GM21717 (cell line): ENCODE results near the gene HYAL4.
"Not testable (repeated sequence)": the region's sequence is repeated elsewhere in the genome, so short reads cannot be mapped to it uniquely, and the experiment has no call there.

Source experiments
- ATAC-seq: cut with Tn5 transposase; IDR thresholded peaks from one replicate; pipeline ENCODE4 v1.9.1; 2021; ENCODE audit warnings: mild to moderate bottlenecking, moderate library complexity; ENCODE audit not compliant: unreplicated experiment

The HYAL4 gene

GRCh38 chr7:123844712-123845219, at the start of gene HYAL4:
Gene HYAL4 (plus strand): TSS chr7:123845169. CDS start chr7:123868274, 23,105 bp downstream.
- ATAC-seq: no peak

- ATAC-seq: no peak
Measured at GRCh38 chr7:123795917-123796316, 49.1 kb upstream of the HYAL4 start.

DNA sequence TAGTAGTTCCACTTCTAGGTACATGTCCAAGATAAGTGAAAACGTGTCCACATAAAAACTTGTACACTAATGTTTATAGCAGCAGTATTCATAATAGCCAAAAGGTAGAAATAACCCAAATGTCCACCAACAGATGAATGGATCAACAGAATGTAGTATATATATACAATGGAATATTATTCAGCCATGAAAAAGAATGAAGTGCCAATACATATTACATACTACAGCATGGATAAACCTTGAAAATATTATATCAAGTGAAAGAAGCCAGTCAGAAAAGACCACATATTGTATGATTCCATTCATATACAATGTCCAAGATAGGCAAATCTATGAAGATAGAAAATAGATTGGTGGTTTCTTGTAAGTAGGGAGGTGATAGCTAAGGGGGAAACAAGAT, 48.4 kb upstream of the HYAL4 start:
- ATAC-seq: no peak

- ATAC-seq: no peak
Measured at GRCh38 chr7:123797673-123798531, 47.1 kb upstream of the HYAL4 start.

DNA sequence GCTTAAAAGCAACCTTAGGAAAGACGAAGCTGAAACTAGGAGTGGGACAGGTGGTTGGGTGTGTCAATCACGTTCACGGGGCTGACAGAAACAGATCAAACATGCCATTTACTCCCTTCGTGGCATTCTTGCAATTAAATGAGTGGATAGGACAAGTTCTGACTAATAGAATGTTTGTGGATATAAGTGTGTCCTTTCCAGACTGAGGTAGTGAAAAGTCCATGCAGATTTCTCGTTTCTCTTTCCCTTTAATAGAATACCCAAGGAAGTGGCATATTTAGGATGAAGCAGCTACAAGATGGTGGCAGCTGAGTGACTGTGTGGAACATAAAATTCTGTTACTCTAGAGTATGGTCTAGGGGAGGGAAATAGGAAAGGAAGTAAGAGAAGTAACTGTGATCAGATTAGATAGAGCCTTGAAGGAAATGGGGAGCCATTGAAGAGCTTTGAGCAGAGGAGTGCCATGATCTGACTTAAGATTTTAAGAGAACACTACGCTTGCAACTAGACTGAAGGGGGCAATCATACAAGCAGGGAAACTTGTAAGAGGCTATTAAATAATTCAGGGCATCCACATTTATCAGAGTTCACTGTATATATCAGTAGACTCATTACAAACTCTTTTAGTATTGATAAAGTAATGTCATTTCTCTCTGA, 46.3 kb upstream of the HYAL4 start:
- ATAC-seq: no peak

- no peak for ATAC-seq
Measured at GRCh38 chr7:123802249-123802648, 42.7 kb upstream of the HYAL4 start.

DNA sequence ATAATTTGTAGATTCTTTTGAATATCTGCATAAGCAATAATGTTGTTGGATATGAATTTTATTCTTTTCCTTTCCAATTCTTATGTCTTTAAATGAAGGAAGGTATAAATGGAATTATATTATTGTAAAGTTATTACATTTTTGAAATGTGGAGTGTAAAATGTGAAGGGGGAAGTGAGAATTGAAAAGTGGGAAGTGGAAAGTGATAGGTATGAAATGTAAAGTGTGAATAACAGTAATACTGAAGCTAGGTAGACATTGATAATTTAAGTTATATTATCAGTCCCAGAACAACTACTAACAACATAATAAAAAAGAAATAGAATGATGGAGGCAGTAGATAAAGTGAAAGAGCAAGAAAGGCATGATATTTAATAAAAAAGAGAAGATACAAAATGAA, 39.7 kb upstream of the HYAL4 start:
- ATAC-seq: no peak

DNA sequence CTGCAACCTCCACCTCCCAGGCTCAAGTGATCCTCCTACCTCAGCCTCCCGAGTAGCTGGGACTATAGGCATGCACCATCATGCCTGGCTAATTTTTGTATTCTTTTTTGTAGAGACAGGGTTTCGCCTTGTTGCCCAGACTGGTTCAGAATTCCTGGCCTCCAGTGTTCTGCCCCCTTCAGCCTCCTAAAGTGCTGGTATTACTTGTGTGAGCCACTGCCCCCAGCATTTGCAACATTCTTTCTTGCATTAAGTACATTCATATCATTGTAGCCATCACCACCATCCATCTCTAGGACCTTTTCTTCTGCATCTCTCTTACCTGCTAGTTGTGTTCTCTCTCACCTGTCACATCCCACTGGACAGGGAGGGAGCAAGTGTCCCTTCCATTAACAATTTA, 35.5 kb upstream of the HYAL4 start:
- ATAC-seq: no peak

- ATAC-seq: no peak
Measured at GRCh38 chr7:123811056-123811455, 33.9 kb upstream of the HYAL4 start.

- no peak for ATAC-seq
Measured at GRCh38 chr7:123816916-123817315, 28.1 kb upstream of the HYAL4 start.

GRCh38 chr7:123819001-123819400, 26.0 kb upstream of the HYAL4 start:
- no peak for ATAC-seq

DNA sequence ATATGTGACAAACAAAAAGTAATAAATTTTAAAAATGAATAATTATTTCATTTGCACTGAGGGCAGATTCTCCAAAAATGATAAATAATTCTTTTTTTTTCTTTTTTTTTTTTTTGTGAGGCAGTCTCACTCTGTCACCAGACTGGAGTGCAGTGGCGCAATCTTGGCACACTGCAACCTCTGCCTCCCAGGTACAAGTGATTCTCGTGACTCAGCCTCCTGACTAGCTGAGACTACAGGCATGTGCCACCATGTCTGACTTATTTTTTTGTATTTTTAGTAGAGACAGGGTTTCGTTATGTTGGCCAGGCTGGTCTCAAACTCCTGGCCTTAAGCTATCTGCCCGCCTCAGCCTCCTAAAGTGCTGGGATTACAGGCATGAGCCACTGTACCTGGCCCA, 25.2 kb upstream of the HYAL4 start:
- ATAC-seq: not testable (repeated sequence)

DNA sequence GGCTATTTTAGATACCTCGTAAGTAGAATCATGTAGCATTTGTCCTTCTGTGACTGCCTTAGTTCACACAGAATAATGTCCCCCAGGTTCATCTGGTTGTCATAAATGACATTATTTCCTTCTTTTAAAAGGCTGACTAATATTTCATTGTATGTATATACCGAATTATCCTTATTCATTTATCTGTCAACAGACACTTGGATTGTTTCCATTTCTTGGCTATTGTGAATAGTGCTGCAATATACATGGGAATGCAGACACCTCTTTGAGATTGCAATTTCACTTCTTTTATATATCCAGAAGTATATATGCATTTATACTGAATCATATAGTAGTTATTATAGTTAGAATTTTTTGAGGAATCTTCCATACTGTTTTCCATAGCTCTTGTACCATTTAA, 24.1 kb upstream of the HYAL4 start:
- ATAC-seq: no peak

DNA sequence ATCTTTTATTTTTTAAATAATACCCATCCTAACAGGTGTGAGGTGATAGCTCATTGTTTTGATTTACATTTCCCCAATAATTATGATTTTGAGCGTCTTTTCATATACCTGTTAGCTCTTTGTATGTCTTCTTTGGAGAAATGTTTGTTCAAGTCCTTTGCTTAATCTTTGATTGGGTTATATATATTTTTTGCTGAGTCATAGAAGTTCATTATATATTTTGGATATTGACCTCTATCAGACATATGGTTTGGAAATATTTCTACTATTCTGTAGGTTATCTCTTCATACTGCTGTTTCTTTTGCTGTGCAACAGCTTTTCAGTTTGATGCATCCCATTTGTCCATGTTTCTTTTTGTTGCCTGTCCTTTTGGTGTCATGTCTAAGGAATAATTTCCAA, 23.6 kb upstream of the HYAL4 start:
- ATAC-seq: no peak

DNA sequence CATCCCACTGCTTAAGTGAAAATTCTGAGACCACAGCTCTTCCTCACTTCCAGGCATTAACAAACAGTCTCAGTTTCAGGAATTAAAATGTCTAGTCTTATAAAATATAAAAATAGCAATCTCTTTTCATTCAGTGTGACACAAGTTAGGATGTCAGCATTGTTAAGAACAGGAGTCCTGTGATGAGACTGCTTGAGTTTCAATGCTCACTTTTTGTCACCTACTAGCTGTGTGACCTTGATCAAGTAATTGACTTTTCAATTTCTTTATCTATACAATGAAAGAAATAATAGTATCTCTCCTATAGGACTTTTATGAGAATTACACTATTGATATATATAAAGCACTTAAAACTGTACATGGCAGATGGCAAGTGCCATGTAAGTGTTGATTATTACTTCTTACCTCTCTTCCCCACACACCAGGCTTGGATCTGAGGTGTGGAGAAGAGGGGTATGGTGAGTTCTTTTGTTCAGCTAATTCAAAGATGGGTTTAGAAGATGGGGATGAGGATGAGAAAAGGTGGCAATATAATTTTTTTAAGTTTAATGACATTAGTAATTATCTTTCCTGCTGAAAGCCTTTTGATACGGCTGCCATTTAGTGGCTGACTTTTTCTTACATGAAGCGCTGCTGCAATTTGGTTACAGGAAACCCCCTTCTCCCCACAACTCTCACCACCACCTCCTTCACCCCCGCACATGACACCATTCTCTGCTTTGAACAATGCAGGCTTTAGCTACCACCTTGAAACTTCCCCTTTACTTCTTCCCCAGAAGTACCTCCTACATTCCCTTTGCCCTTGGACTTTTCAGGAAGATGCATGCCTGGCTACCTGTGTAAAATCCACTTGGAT, 20.8 kb upstream of the HYAL4 start:
- ATAC-seq: peak; percentile 98

GRCh38 chr7:123824754-123825067, 20.3 kb upstream of the HYAL4 start:
- ATAC-seq: peak; percentile 39

DNA sequence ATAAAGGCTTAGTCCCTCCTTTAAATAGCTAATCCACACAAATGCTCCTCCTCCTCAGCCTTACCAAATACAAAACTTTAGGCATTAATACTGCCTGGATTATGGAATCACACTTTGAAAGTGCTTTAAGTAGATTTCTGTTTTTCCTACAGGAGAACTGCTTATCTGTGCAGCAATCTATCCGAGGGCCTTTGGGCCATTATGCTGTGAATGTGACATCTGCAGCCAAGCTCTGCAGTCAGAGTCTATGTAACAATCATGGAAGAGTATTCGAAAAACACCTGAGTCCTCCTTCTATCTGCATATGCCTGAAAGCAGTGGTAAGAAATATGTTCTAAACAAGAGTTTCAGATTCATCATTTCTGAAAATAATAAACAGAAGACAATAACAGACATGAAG, 16.2 kb upstream of the HYAL4 start:
- ATAC-seq: no peak

- ATAC-seq: no peak
Measured at GRCh38 chr7:123836656-123837055, 8.3 kb upstream of the HYAL4 start.

DNA sequence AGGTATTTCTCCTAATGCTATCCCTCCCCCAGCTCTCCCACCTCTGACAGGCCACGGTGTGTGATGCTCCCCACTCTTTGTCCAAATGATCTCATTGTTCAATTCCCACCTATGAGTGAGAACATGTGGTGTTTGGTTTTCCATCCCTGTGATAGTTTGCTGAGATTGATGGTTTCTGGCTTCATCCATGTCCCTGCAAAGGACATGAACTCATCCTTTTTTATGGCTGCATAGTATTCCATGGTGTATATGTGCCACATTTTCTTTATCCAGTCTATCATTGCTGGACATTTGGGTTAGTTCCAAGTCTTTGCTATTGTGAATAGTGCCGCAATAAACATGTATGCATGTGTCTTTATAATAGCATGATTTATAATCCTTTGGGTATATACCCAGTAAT, 5.9 kb upstream of the HYAL4 start:
- not testable (repeated sequence) for ATAC-seq

DNA sequence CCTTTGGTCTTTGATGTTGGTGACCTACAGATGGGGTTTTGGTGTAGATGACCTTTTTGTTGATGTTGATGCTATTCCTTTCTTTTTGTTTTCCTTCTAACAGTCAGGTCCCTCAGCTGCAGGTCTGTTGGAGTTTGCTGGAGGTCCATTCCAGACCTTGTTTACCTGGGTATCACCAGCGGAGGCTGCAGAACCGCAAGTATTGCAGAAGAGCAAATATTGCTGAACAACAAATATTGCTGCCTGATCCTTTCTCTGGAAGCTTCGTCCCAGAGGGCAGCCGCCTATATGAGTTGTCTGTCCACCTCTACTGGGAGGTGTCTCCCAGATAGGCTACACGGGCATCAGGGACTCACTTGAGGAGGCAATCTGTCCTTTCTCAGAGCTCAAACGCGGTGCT, 827 bp upstream of the HYAL4 start:
- ATAC-seq: not testable (repeated sequence)

- no peak for ATAC-seq
Measured at GRCh38 chr7:123845823-123846216, 851 bp downstream of the HYAL4 start.
